HG02973 (cell line): ENCODE data around the gene CXCL14.

Experiments used
- ATAC-seq: cut with Tn5 transposase; IDR thresholded peaks from one replicate; pipeline ENCODE4 v1.9.1; 2021; ENCODE audit warnings: moderate library complexity; ENCODE audit not compliant: unreplicated experiment

The CXCL14 gene

DNA sequence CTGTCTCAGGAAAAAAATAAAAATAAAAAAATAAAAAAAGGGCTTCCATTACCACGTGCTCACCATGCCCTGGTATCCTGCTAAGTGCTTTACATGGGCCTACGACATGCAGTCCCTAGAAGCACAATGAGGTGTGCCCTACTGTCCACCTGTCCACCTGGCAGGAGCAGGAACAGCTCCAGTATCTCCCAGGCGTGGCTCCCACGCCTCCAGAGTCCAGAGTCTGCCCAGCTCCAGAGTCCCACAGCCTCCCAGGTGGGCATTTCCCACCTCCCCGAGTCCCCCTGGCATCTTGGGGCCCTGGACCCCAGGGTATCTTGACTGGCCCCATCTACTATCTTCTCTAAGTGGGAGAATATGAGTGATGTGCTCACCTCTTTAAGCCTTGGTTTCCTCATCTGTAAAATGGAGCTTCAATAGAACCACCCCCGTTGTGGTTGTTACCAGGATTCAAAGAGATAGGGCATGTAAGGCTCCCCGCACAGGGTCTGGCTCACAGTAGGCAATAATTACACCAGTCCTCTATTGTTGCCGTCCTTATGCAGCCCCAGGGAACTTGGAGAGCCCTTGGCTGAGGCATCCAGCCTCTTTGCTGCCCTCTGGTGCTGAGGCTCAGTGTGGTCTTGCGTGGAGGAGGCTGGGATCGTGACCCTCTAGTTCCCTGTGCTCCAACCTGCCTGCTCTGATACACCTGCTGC lies 8.9 kb downstream of the CXCL14 start:
- ATAC-seq, result no peak

DNA sequence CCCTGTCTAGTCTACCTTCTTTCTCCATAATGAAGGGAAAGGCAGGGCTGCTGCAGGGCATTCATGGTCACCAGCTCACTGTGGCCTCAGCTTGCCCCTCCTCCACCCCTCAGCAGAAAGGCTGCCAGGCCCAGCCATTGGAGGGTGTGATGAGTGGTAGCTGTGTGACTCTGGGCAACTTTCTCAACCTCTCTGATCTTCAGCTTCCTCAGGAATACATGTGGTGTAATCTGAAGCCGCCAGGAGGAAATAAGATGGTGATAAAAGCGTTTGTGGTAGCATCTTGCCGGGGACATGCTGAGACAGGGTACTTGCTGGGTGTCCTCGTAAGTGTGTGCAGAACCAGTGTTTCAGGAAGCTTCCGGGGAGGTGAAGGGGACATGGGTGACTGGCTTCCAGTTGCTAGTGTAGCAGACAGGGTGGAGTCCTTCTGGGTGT lies 9.8 kb downstream of the CXCL14 start:
- ATAC-seq, result no peak

DNA sequence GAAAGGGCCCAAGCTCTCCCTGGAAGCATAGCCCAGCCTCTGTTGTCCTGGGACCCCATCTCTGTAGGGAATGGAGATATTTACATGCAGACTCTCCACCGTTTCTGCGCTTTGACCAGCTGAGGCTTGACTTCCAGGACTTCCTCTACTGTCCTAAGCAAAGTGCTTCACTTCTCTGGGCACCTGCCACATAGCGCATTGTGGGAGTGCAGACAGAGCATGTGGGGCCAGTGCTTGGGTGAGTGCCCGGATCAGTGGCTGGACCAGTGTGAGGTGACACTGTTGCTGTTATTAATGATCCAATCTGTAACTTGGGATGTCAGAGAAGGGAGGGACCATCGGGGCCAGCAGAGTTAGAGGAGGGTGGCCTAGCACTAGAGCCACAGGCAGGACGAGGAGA lies 10.5 kb downstream of the CXCL14 start:
- ATAC-seq, result no peak

GRCh38 chr5:135567661-135568060 lies 11.1 kb downstream of the CXCL14 start:
- ATAC-seq, result no peak

- ATAC-seq, result no peak
Measured at GRCh38 chr5:135566422-135567400, 12.1 kb downstream of the CXCL14 start.

GRCh38 chr5:135565725-135566421 lies 12.9 kb downstream of the CXCL14 start:
- no peak for ATAC-seq

DNA sequence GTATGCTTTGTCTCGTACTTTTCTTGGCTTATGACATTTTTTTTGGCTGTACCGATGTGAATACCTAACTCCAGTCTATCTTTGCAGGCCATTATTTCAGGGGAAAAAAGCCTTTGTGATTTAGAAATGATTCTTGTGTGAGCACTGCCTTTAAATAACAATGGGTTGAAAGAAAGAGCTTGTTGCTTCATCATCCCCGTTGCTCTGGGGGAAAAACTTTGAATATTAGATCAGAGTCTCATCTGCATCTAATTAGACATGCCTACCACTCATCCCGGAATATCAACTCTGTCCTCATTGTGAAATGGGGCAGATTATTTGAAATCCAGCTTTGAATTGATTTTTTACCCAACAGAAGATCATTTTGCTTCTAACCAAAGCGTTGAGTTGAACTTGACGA lies 13.5 kb downstream of the CXCL14 start:
- no peak for ATAC-seq

- no peak for ATAC-seq
Measured at GRCh38 chr5:135564331-135564730, 14.5 kb downstream of the CXCL14 start.

- ATAC-seq, result no peak
Measured at GRCh38 chr5:135561266-135561665, 17.5 kb downstream of the CXCL14 start.

GRCh38 chr5:135560858-135561257 lies 17.9 kb downstream of the CXCL14 start:
- peak; percentile 92 for ATAC-seq

GRCh38 chr5:135559354-135559753 lies 19.4 kb downstream of the CXCL14 start:
- ATAC-seq, result no peak

GRCh38 chr5:135557076-135557838 lies 21.5 kb downstream of the CXCL14 start:
- no peak for ATAC-seq

DNA sequence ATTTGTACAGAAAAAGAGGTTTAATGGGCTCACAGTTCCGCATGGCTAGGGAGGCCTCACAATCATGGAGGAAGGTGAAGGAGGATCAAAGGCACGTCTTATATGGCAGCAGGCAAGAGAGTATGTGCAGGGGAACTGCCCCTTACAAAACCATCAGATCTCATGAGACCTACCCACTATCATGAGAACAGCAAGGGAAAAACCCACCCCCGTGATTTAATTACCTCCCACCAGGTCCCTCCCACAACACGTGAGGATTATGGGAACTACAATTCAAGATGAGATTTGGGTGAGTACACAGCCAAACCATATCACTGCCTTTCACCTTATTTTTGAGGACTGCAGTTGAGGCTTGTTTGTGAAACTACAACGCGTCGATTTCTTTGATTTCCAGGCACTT lies 22.2 kb downstream of the CXCL14 start:
- ATAC-seq, result no peak

DNA sequence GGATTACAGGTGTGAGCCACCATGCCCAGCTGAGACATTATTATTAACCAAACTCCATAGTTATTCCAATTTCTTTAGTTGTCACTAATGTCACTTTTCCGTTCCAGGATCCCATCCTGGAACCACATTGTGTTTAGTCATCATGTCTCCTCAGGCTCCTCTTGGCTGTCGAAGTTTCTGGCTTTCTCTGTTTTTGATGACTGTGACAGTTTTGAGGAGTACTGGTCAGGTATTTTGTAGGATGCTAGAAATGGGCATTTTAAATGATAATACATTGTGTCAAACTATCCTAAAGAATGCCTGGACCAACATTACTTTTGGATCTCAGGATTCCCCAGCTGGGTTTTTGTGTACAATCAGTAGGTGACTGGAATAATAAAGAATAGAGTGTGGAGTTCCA lies 23.3 kb downstream of the CXCL14 start:
- ATAC-seq, result no peak

- ATAC-seq, result no peak
Measured at GRCh38 chr5:135553688-135554462, 24.9 kb downstream of the CXCL14 start.

GRCh38 chr5:135551593-135552447 lies 27.0 kb downstream of the CXCL14 start:
- peak; percentile 76 for ATAC-seq

GRCh38 chr5:135549413-135549812 lies 29.4 kb downstream of the CXCL14 start:
- no peak for ATAC-seq

DNA sequence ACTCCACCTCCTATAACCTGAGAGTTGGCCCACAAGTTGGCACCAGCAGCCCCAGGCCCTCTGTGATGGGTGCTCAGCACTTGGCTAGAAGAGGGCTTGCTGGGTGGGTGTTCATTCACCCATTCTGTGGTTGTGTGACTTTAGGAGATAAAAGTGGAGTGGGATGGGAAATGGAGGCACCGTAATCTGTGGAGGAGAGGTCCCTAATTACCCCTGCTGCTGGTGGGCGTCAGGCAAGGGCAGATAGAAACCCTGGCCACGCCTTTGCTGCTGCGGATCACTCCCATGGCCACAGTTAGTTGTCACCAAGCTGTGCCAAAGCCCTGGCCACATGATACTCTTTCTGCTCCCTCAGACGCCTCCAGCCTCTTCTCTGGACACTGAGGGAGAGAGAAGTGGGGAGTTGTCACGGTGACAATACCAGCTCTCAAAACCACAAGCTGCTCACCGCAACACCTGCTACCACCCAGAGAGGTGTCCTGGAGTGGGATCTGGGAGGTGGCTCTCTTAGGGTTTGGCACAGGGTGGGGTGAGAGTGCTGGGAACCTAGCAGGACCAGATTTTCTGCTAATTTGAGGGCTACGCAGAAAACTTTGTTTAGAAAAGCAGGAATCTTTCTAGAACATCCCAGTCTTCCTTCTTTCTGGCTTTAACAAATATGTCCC lies 31.1 kb downstream of the CXCL14 start:
- no peak for ATAC-seq
